Islet of Langerhans (tissue), 1 donor: ENCODE measurements around the gene TRIM75.
A peak's percentile ranks its signal among the peaks of the same experiment; 100 is the strongest.
"Not testable (repeated sequence)": the region's sequence is repeated elsewhere in the genome, so short reads cannot be mapped to it uniquely, and the experiment has no call there.

Experiments used
- FAIRE-seq: peaks from one replicate; lab custom pipeline; 2011; peaks lifted over from hg19 to GRCh38; lab: Jason Lieb, UNC

The TRIM75 gene

DNA sequence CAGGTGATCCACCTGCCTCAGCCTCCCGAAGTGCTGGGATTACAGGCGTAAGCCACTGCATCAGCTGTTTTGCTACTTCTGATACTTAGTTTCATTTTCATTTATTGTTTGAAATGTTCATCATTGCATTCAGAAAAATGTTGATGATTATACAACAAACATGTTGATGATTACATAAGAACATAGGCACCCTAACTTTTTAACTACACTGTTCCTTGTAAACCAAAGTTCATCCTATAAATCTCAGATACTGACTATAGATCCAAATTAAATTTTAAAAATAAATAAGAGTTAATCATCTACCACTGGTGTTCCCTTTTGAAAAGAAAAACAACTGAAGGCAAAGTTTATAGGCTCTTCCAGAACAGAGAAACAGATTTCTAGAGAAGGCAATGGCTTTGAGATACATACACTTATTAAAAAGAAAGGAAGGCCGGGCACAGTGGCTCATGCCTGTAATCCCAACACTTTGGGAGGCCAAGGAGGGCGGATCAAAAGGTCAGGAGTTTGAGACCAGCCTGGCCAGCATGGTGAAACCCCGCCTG, 23.4 kb downstream of the TRIM75 start:
- no peak for FAIRE-seq

DNA sequence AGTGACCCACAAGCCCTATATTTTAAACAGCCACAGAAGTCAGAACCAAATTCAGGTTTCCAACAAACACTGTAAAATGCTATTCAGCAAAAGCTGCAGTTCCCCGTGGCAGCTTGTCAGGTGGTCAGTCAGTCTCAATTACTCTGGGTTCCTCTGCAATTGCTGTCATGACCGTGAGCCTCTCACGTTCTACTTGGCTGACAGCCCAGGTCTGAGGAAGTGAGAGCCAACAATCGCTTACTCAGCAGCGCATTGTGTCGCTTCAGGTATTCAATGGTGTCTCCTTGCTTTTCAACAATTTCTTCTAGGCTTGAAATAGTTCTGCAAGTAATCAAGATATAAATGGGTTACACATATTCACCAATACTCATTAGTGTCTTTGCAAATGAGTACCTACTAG, 25.8 kb downstream of the TRIM75 start:
- peak; percentile 53 for FAIRE-seq

DNA sequence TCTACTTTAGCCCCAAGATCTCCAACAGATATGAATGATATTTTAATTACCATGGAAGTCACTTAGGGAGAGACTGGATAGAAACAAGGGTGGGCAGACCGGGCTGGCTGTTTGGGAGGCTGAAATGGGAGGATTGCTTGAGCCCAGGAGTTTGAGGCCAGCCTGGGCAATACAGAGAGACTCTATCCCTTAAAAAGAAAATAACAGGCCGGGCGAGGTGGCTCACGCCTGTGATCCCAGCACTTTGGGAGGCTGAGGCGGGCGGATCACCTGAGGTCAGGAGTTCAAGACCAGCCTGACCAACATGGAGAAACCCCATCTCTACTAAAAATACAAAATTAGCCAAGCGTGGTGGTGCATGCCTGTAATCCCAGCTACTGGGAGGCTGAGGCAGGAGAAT, 31.1 kb downstream of the TRIM75 start:
- FAIRE-seq, result not testable (repeated sequence)

DNA sequence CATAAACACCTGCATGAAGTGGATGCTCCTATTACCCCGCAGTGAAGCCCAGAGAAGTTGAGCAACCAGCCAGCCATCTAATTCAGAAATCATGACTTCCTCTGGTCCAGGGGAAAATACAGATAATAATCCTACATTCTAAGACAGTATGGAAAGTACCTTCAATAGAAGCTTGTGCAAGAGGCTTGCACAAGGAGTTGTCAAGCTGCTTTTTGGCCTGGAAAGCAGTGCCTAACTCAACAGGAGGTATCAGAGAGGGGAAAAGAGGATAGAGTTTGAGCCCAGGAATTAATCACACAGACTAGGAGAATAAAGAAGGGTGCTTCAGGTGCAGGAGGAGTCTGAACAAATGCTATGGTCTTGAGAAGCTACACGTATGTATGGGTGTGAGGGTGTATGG, 32.3 kb downstream of the TRIM75 start:
- FAIRE-seq, result no peak

DNA sequence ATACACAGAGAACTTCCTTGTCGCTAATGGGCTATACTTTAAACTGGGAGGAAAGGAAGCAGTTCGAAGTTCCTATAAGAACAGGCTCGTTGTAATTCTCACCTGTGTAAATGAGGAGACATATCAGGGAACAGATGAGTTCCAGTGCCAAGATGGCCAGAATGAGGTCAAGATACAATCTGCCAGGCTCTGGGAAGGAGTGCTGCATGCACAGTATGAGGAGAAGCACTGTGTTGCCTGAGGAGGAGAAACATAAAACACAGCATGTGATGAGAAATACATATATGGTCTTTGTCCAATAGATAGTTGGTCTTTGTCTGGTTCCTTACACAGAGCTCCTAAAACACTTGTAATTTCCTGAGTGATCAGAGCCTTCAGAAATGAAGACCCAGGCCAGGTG, 34.7 kb downstream of the TRIM75 start:
- FAIRE-seq, result no peak

DNA sequence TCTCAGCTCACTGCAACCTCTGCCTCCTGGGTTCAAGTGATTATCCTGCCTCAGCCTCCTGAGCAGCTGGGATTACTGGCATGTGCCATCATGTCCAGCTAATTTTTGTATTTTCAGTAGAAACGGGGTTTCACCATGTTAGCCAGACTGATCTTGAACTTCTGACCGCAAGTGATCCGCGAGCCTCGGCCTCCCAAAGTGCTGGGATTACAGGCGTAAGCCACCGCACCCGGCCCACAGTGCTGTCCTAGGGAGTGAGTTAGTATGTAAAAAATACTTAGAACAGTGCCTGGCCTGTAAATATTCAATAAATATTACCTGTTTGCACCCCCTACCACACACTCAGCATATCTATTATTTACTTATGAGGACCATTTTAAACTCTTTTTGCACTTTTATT, 38.5 kb downstream of the TRIM75 start:
- FAIRE-seq, result not testable (repeated sequence)

DNA sequence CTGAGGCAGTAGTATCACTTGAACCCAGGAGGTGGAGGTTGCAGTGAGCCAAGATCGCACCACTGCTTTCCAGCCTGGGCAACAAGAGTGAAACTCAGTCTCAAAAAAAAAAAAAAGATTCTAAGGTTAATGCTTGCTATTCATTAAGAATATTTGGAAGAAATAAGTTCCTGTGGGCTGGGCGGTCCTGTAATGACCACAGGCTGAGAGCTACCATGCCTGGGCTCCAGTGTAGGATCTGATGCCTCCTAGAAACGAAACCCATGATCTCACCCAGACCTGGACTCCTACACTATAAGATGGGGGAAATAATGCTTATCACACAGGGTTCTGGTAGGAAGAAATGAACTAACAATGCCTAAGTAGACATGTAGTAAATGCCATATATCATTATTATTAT, 41.2 kb downstream of the TRIM75 start:
- FAIRE-seq, result no peak

DNA sequence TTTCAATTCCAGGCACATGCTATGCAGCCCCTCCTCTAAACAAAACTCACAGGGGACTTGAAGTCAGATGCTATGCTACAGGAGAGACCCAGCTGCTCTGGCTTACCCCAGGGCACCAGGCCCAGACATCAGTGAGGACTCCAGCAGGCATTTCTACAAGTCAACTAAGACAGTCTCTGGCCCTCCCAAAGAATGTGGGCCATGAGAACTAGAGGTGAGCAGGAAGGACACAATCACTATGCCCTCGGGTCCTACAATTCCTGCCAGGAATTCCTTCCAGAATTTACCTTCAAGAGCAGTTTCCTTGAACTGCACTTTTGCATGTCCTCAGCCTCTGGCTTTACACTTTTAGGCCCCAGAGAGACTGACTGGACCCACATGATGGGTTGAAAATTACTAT, 41.6 kb downstream of the TRIM75 start:
- FAIRE-seq, result no peak

DNA sequence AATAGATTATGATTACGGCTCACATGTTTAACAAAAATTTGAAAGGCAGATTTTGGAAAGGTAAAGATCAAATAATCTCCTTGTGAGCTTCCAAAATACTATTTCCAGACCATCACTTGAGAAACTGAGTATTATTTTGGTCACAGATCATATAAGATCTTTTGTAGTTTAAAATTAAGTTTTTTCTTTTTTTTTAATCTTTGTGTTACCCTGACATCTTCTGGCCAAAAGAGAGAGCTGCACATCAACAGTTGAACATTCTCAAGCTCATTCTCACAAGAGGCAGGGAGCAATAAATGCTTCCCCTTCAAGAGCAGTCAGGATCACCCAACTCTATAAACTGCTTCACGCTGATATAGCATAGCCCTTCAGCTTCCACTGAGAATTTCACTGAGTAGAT, 43.1 kb downstream of the TRIM75 start:
- no peak for FAIRE-seq

DNA sequence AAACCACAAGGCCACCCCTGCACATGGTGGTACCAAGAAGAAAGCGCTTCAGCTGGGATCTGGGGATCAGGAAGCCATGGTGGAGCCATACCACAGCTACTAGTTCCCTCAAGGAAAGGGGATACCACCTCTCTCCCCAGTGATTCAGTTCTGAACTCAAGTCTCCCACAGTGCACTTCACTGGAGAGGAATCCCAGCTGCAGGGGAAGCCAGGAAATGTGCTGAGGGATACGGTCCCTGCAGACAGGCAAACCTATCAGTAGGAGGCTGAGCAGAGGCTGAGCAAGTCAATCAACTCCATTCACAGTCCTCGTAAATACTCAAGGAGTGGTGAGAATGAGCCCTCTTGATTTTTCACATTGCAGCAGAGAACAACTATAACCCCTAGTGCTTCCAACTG, 48.0 kb downstream of the TRIM75 start:
- no peak for FAIRE-seq

DNA sequence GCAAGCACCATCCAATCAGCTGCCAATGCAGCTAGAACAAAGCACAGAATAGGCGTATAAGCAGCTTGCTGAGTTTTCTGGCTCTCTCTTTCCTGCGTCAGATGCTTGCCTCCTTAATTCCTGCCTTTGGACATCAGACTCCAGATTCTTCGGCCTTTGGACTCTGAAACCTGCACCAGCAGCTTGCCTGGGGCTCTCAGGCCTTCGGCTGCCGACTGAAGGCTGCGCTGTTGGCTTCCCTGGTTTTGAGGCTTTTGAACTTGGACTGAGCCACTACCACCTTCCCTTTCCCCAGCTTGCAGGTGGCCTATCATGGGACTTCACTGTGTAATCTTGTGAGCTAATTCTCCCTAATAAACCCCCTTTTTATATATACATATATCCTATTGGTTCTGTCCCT, 52.9 kb downstream of the TRIM75 start:
- no peak for FAIRE-seq
